Measurements from ENCODE around the gene SPTLC3. TPM values are rescaled to one million over a fixed set of nuclear protein-coding genes. Genes with fewer than 3 reads are reported as not detected.

SPTLC3 gene
- total RNA-seq, 1 donor from 2014 or later: 9.9 TPM

- Histone ChIP-seq H3K36me3 (ENCODE audit: control insufficient read depth in 3 of 3, insufficient read depth in 3 of 3, low read length in 3 of 3) (no peaks in the 10 kb centered on the region), H3K4me3 (ENCODE audit: low read length in 3 of 3) (no peak overlapping the region), H3K9me3 (ENCODE audit: control insufficient read depth in 3 of 3, low read length in 3 of 3) (no peaks in the 10 kb centered on the region), H3K27ac (ENCODE audit: low read depth, low read length) (no peak overlapping the region), H3K4me1 (ENCODE audit: control insufficient read depth in 3 of 3, insufficient read depth in 3 of 3, low read length in 3 of 3) (no peaks in the 10 kb centered on the region), H3K9ac (ENCODE audit: low read depth in 1 of 3, low read length in 3 of 3) (no peak overlapping the region), H3K27me3 (ENCODE audit: control insufficient read depth in 3 of 3, insufficient read depth in 3 of 3, low read length in 3 of 3) (no peaks in the 10 kb centered on the region)
Observed at GRCh38 chr20:13046409-13046808, 37.6 kb downstream of the SPTLC3 start.

- H3K27ac ChIP-seq (ENCODE audit: low read depth, low read length): no peak overlapping the region
- no peaks in the 10 kb centered on the region for H3K4me1 ChIP-seq (ENCODE audit: control insufficient read depth in 3 of 3, insufficient read depth in 3 of 3, low read length in 3 of 3)
- no peak overlapping the region for H3K4me3 ChIP-seq (ENCODE audit: low read length in 3 of 3)
- H3K36me3 ChIP-seq (ENCODE audit: control insufficient read depth in 3 of 3, insufficient read depth in 3 of 3, low read length in 3 of 3): no peaks in the 10 kb centered on the region
- H3K9ac ChIP-seq (ENCODE audit: low read depth in 1 of 3, low read length in 3 of 3): no peak overlapping the region
- no peaks in the 10 kb centered on the region for H3K27me3 ChIP-seq (ENCODE audit: control insufficient read depth in 3 of 3, insufficient read depth in 3 of 3, low read length in 3 of 3)
- no peaks in the 10 kb centered on the region for H3K9me3 ChIP-seq (ENCODE audit: control insufficient read depth in 3 of 3, low read length in 3 of 3)
Observed at GRCh38 chr20:13054011-13054410, 45.2 kb downstream of the SPTLC3 start.

GRCh38 chr20:13058666-13059389, 50.1 kb downstream of the SPTLC3 start:
- Histone ChIP-seq H3K4me1 (ENCODE audit: control insufficient read depth in 3 of 3, insufficient read depth in 3 of 3, low read length in 3 of 3) (no peaks in the 10 kb centered on the region), H3K9me3 (ENCODE audit: control insufficient read depth in 3 of 3, low read length in 3 of 3) (peaks cover 0 to 2% (median 0%) of the 10 kb centered on the region in 3 donors), H3K36me3 (ENCODE audit: control insufficient read depth in 3 of 3, insufficient read depth in 3 of 3, low read length in 3 of 3) (no peaks in the 10 kb centered on the region), H3K27ac (ENCODE audit: low read depth, low read length) (no peak overlapping the region), H3K4me3 (ENCODE audit: low read length in 3 of 3) (no peak overlapping the region), H3K9ac (ENCODE audit: low read depth in 1 of 3, low read length in 3 of 3) (no peak overlapping the region), H3K27me3 (ENCODE audit: control insufficient read depth in 3 of 3, insufficient read depth in 3 of 3, low read length in 3 of 3) (no peaks in the 10 kb centered on the region)

DNA sequence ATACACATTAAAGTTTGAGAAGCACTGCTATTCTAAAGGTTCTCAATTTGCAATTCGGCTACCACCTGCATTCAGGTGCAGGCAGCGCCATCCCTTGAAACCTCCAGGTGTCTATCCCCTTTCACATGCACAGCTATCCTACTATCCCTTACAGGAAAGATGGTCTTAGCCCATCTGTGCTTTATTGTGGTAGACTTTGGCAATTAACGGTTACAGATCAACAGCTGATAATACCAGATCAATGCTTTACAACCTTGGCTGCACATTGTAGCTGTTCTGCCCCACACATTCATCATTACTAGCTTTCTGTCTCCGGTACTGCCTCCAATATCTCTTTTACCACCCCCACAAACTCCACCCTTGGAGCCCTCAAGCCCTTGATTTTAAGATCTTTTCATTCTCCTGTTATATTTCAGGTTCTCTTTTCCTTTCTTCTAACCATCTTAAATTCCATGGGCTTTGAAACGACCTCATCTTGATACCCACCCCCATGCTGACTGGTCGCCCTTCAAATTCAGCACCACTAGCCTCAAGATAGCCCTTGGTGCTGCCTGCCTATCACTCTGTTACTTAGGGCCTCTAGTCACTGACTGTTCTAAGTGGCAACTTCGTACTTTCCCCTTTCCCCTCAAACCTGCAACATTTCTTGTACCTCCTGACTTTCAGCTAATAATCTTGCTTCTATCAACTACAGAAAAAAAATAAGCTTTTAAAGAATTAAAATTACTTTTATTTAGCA, 50.8 kb downstream of the SPTLC3 start:
- no peaks in the 10 kb centered on the region for H3K4me1 ChIP-seq (ENCODE audit: control insufficient read depth in 3 of 3, insufficient read depth in 3 of 3, low read length in 3 of 3)
- H3K27ac ChIP-seq (ENCODE audit: low read depth, low read length): no peak overlapping the region
- H3K36me3 ChIP-seq (ENCODE audit: control insufficient read depth in 3 of 3, insufficient read depth in 3 of 3, low read length in 3 of 3): no peaks in the 10 kb centered on the region
- H3K4me3 ChIP-seq (ENCODE audit: low read length in 3 of 3): no peak overlapping the region
- H3K9me3 ChIP-seq (ENCODE audit: control insufficient read depth in 3 of 3, low read length in 3 of 3): peaks cover 0 to 2% (median 0%) of the 10 kb centered on the region in 3 donors
- no peaks in the 10 kb centered on the region for H3K27me3 ChIP-seq (ENCODE audit: control insufficient read depth in 3 of 3, insufficient read depth in 3 of 3, low read length in 3 of 3)
- no peak overlapping the region for H3K9ac ChIP-seq (ENCODE audit: low read depth in 1 of 3, low read length in 3 of 3)

- H3K27me3 ChIP-seq (ENCODE audit: control insufficient read depth in 3 of 3, insufficient read depth in 3 of 3, low read length in 3 of 3): no peaks in the 10 kb centered on the region
Observed at GRCh38 chr20:13060327-13060726, 51.6 kb downstream of the SPTLC3 start.

GRCh38 chr20:13061381-13061780, 52.6 kb downstream of the SPTLC3 start:
- H3K36me3 ChIP-seq (ENCODE audit: control insufficient read depth in 3 of 3, insufficient read depth in 3 of 3, low read length in 3 of 3): no peaks in the 10 kb centered on the region
- peaks cover 0 to 2% (median 0%) of the 10 kb centered on the region in 3 donors for H3K9me3 ChIP-seq (ENCODE audit: control insufficient read depth in 3 of 3, low read length in 3 of 3)
- no peak overlapping the region for H3K9ac ChIP-seq (ENCODE audit: low read depth in 1 of 3, low read length in 3 of 3)
- no peaks in the 10 kb centered on the region for H3K4me1 ChIP-seq (ENCODE audit: control insufficient read depth in 3 of 3, insufficient read depth in 3 of 3, low read length in 3 of 3)
- no peaks in the 10 kb centered on the region for H3K27me3 ChIP-seq (ENCODE audit: control insufficient read depth in 3 of 3, insufficient read depth in 3 of 3, low read length in 3 of 3)
- no peak overlapping the region for H3K4me3 ChIP-seq (ENCODE audit: low read length in 3 of 3)
- no peak overlapping the region for H3K27ac ChIP-seq (ENCODE audit: low read depth, low read length)

More at GRCh38 chr20:13060327-13060726, 51.6 kb downstream of the SPTLC3 start:
- H3K9ac ChIP-seq (ENCODE audit: low read depth in 1 of 3, low read length in 3 of 3): no peak overlapping the region
- H3K4me3 ChIP-seq (ENCODE audit: low read length in 3 of 3): no peak overlapping the region
- no peaks in the 10 kb centered on the region for H3K36me3 ChIP-seq (ENCODE audit: control insufficient read depth in 3 of 3, insufficient read depth in 3 of 3, low read length in 3 of 3)
- no peak overlapping the region for H3K27ac ChIP-seq (ENCODE audit: low read depth, low read length)
- H3K4me1 ChIP-seq (ENCODE audit: control insufficient read depth in 3 of 3, insufficient read depth in 3 of 3, low read length in 3 of 3): no peaks in the 10 kb centered on the region
- H3K9me3 ChIP-seq (ENCODE audit: control insufficient read depth in 3 of 3, low read length in 3 of 3): peaks cover 0 to 2% (median 0%) of the 10 kb centered on the region in 3 donors

- Histone ChIP-seq H3K36me3 (ENCODE audit: control insufficient read depth in 3 of 3, insufficient read depth in 3 of 3, low read length in 3 of 3) (no peaks in the 10 kb centered on the region), H3K27ac (ENCODE audit: low read depth, low read length) (no peak overlapping the region), H3K4me3 (ENCODE audit: low read length in 3 of 3) (no peak overlapping the region), H3K9ac (ENCODE audit: low read depth in 1 of 3, low read length in 3 of 3) (no peak overlapping the region), H3K27me3 (ENCODE audit: control insufficient read depth in 3 of 3, insufficient read depth in 3 of 3, low read length in 3 of 3) (no peaks in the 10 kb centered on the region), H3K9me3 (ENCODE audit: control insufficient read depth in 3 of 3, low read length in 3 of 3) (peaks cover 0 to 2% (median 0%) of the 10 kb centered on the region in 3 donors), H3K4me1 (ENCODE audit: control insufficient read depth in 3 of 3, insufficient read depth in 3 of 3, low read length in 3 of 3) (no peaks in the 10 kb centered on the region)
Observed at GRCh38 chr20:13062789-13063188, 54.0 kb downstream of the SPTLC3 start.

- no peak overlapping the region for H3K9ac ChIP-seq (ENCODE audit: low read depth in 1 of 3, low read length in 3 of 3)
- no peak overlapping the region for H3K4me3 ChIP-seq (ENCODE audit: low read length in 3 of 3)
- H3K27me3 ChIP-seq (ENCODE audit: control insufficient read depth in 3 of 3, insufficient read depth in 3 of 3, low read length in 3 of 3): no peaks in the 10 kb centered on the region
- no peaks in the 10 kb centered on the region for H3K36me3 ChIP-seq (ENCODE audit: control insufficient read depth in 3 of 3, insufficient read depth in 3 of 3, low read length in 3 of 3)
- no peak overlapping the region for H3K27ac ChIP-seq (ENCODE audit: low read depth, low read length)
- no peaks in the 10 kb centered on the region for H3K4me1 ChIP-seq (ENCODE audit: control insufficient read depth in 3 of 3, insufficient read depth in 3 of 3, low read length in 3 of 3)
- H3K9me3 ChIP-seq (ENCODE audit: control insufficient read depth in 3 of 3, low read length in 3 of 3): no peaks in the 10 kb centered on the region
Observed at GRCh38 chr20:13068336-13068735, 59.6 kb downstream of the SPTLC3 start.

GRCh38 chr20:13081877-13082276, 73.1 kb downstream of the SPTLC3 start:
- H3K9ac ChIP-seq (ENCODE audit: low read depth in 1 of 3, low read length in 3 of 3): no peak overlapping the region
- no peaks in the 10 kb centered on the region for H3K4me1 ChIP-seq (ENCODE audit: control insufficient read depth in 3 of 3, insufficient read depth in 3 of 3, low read length in 3 of 3)
- H3K27me3 ChIP-seq (ENCODE audit: control insufficient read depth in 3 of 3, insufficient read depth in 3 of 3, low read length in 3 of 3): no peaks in the 10 kb centered on the region
- H3K9me3 ChIP-seq (ENCODE audit: control insufficient read depth in 3 of 3, low read length in 3 of 3): no peaks in the 10 kb centered on the region
- no peak overlapping the region for H3K27ac ChIP-seq (ENCODE audit: low read depth, low read length)
- H3K4me3 ChIP-seq (ENCODE audit: low read length in 3 of 3): no peak overlapping the region
- H3K36me3 ChIP-seq (ENCODE audit: control insufficient read depth in 3 of 3, insufficient read depth in 3 of 3, low read length in 3 of 3): no peaks in the 10 kb centered on the region

DNA sequence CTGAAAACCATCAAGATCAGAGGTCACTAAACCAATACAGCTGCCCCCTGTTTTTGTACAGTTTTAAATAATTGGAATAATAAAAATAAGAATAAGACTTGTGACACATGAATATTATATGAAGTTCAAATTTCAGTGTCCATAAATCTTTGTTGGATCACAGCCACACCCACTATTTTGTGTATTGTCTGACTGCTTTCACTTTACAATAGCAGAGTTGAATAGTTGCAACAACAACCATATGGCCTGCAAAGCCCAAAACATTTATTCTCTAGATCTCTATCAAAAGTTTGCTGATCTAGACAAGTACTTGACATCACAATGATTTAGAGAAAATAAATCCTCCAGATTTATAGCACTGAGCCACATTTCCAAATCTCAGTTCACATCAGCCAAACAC, 73.6 kb downstream of the SPTLC3 start:
- H3K27me3 ChIP-seq (ENCODE audit: control insufficient read depth in 3 of 3, insufficient read depth in 3 of 3, low read length in 3 of 3): no peaks in the 10 kb centered on the region
- H3K4me3 ChIP-seq (ENCODE audit: low read length in 3 of 3): no peak overlapping the region
- no peaks in the 10 kb centered on the region for H3K9me3 ChIP-seq (ENCODE audit: control insufficient read depth in 3 of 3, low read length in 3 of 3)
- no peaks in the 10 kb centered on the region for H3K4me1 ChIP-seq (ENCODE audit: control insufficient read depth in 3 of 3, insufficient read depth in 3 of 3, low read length in 3 of 3)
- no peak overlapping the region for H3K27ac ChIP-seq (ENCODE audit: low read depth, low read length)
- no peak overlapping the region for H3K9ac ChIP-seq (ENCODE audit: low read depth in 1 of 3, low read length in 3 of 3)
- no peaks in the 10 kb centered on the region for H3K36me3 ChIP-seq (ENCODE audit: control insufficient read depth in 3 of 3, insufficient read depth in 3 of 3, low read length in 3 of 3)
